IMR-90 (cell line): ENCODE data around the gene ORMDL2. TPM values are rescaled to one million over a fixed set of nuclear protein-coding genes. Genes with fewer than 3 reads are reported as not detected.

Experiments
- ATAC-seq: fragments of 200-7000 bp; cut with Tn5 transposase; 2 replicates; pipeline ENCODE4 v1.9.1; 2020; ENCODE audit warnings: low read depth, mild to moderate bottlenecking, moderate library complexity
- BruUV-seq: library from RNA; stranded (reverse); fragments of 400-500 nt; replicated peaks from 2 replicates; lab custom pipeline; 2021; lab: Mats Ljungman, UMichigan
- CTCF ChIA-PET: fragments of 300-600 bp; formaldehyde crosslinking; extraction: SDS; loops from one replicate; lab custom pipeline; 2021; ENCODE audit warnings: antibody characterized with exemption; lab: Yijun Ruan, JAX
- POLR2A ChIA-PET: fragments of 300-600 bp; sonication (Branson Sonifier 250); formaldehyde crosslinking; loops from one replicate; lab custom pipeline; 2022; ENCODE audit warnings: antibody characterized with exemption; ENCODE audit not compliant: unreplicated experiment; lab: Charles Lee
- DNase-seq: peaks from one replicate; pipeline ENCODE4 v3.0.0; 2013
- H2AFZ ChIP-seq: replicated peaks from 2 replicates; pipeline ENCODE3; 2013; ENCODE audit warnings: low read length, mild to moderate bottlenecking; ENCODE audit not compliant: poor library complexity
- H2AK5ac ChIP-seq: 2 replicates; pipeline ENCODE4 v1.6.1; 2013; ENCODE audit warnings: low read depth, low read length, inconsistent platforms
- H2AK9ac ChIP-seq: replicated peaks from 2 replicates; pipeline ENCODE3; 2013; ENCODE audit warnings: mild to moderate bottlenecking, low read depth, low read length, moderate library complexity; ENCODE audit not compliant: poor library complexity
- H2BK120ac ChIP-seq: 2 replicates; pipeline ENCODE4 v1.6.1; 2013; ENCODE audit warnings: low read depth, low read length, inconsistent platforms
- H2BK15ac ChIP-seq: 3 replicates; pipeline ENCODE4 v1.6.1; 2013; ENCODE audit warnings: low read depth, low read length, inconsistent platforms
- H2BK20ac ChIP-seq: 2 replicates; pipeline ENCODE4 v1.6.1; 2013; ENCODE audit warnings: low read depth, mild to moderate bottlenecking, inconsistent platforms, low read length, moderate library complexity
- H2BK5ac ChIP-seq: 2 replicates; pipeline ENCODE4 v1.6.1; 2013; ENCODE audit warnings: mild to moderate bottlenecking, low read depth, low read length, inconsistent platforms; ENCODE audit not compliant: poor library complexity, severe bottlenecking
- H3K14ac ChIP-seq: replicated peaks from 2 replicates; pipeline ENCODE4 v1.6.1; 2013; ENCODE audit warnings: low read depth, low read length, inconsistent platforms
- H3K18ac ChIP-seq: 2 replicates; pipeline ENCODE4 v1.6.1; 2013; ENCODE audit warnings: low read depth, low read length, control low read depth
- H3K23ac ChIP-seq: 2 replicates; pipeline ENCODE4 v1.6.1; 2013; ENCODE audit warnings: low read depth, low read length, inconsistent platforms
- H3K27ac ChIP-seq: 2 replicates; pipeline ENCODE4 v1.5.1; 2013; ENCODE audit warnings: mild to moderate bottlenecking, control low read depth, low read length; ENCODE audit not compliant: insufficient read depth
- H3K27me3 ChIP-seq: 2 replicates; pipeline ENCODE4 v1.6.1; 2013; ENCODE audit warnings: low read length; ENCODE audit not compliant: control insufficient read depth, insufficient read depth
- H3K36me3 ChIP-seq: 2 replicates; pipeline ENCODE4 v1.6.1; 2013; ENCODE audit warnings: low read length, mixed read lengths; ENCODE audit not compliant: control insufficient read depth, insufficient read depth
- H3K4ac ChIP-seq: 2 replicates; pipeline ENCODE4 v1.6.1; 2013; ENCODE audit warnings: low read depth, low read length, inconsistent platforms
- H3K4me1 ChIP-seq: 2 replicates; pipeline ENCODE4 v1.6.1; 2013; ENCODE audit warnings: low read length, mixed read lengths; ENCODE audit not compliant: control insufficient read depth, insufficient read depth
- H3K4me2 ChIP-seq: 2 replicates; pipeline ENCODE4 v1.6.1; 2013; ENCODE audit warnings: low read depth, mild to moderate bottlenecking, control low read depth, low read length, moderate library complexity
- H3K4me3 ChIP-seq: 2 replicates; pipeline ENCODE4 v1.5.1; 2013; ENCODE audit warnings: low read depth, mild to moderate bottlenecking, control low read depth, low read length, moderate library complexity; ENCODE audit not compliant: insufficient read depth
- H3K56ac ChIP-seq: 2 replicates; pipeline ENCODE4 v1.6.1; 2013; ENCODE audit warnings: low read length, inconsistent platforms; ENCODE audit not compliant: insufficient read depth; ENCODE audit errors: extremely low read depth
- H3K79me1 ChIP-seq, 2 experiments: 2 replicates each; pipeline ENCODE4 v1.6.1; 2013; ENCODE audit warnings: low read length in 2 of 2, inconsistent platforms in 1 of 2, low read depth in 1 of 2
- H3K9ac ChIP-seq: 2 replicates; pipeline ENCODE4 v1.6.1; 2013; ENCODE audit warnings: low read depth, low read length, control low read depth
- H3K9me1 ChIP-seq: 2 replicates; pipeline ENCODE4 v1.6.1; 2013; ENCODE audit warnings: low read length, inconsistent platforms; ENCODE audit not compliant: insufficient read depth
- H3K9me3 ChIP-seq: 2 replicates; pipeline ENCODE4 v1.6.1; 2013; ENCODE audit warnings: low read length; ENCODE audit not compliant: control insufficient read depth, insufficient read depth
- H4K20me1 ChIP-seq: 2 replicates; pipeline ENCODE4 v1.6.1; 2013; ENCODE audit warnings: low read length, inconsistent platforms; ENCODE audit not compliant: insufficient read depth
- H4K5ac ChIP-seq: 2 replicates; pipeline ENCODE4 v1.6.1; 2013; ENCODE audit warnings: mild to moderate bottlenecking, low read depth, low read length, control low read depth
- H4K8ac ChIP-seq, 2 experiments: 2 replicates each; pipeline ENCODE4 v1.6.1; 2013; ENCODE audit warnings: low read depth in 2 of 2, low read length in 2 of 2, control low read depth in 1 of 2, inconsistent platforms in 1 of 2
- H4K91ac ChIP-seq: 2 replicates; pipeline ENCODE4 v1.6.1; 2013; ENCODE audit warnings: low read depth, low read length, inconsistent platforms; ENCODE audit not compliant: insufficient read depth
- CHD1 ChIP-seq: IDR thresholded peaks from 2 replicates; pipeline ENCODE4 v1.6.1; 2012; ENCODE audit warnings: low read depth, low read length, improper control_type of control experiment
- ELK1 ChIP-seq: fragments of 150-350 bp; IDR thresholded peaks from 2 replicates; pipeline ENCODE4 v1.6.1; 2016; ENCODE audit warnings: low read depth, mild to moderate bottlenecking, low read length, moderate library complexity, borderline replicate concordance
- FOS ChIP-seq: fragments of 150-350 bp; IDR thresholded peaks from 2 replicates; pipeline ENCODE4 v1.6.1; 2016; ENCODE audit warnings: low read depth, low read length
- MAZ ChIP-seq: IDR thresholded peaks from 2 replicates; pipeline ENCODE4 v1.6.1; 2012; ENCODE audit warnings: low read depth, mild to moderate bottlenecking, low read length, improper control_type of control experiment, moderate library complexity, borderline replicate concordance
- MXI1 ChIP-seq: IDR thresholded peaks from 2 replicates; pipeline ENCODE4 v1.6.1; 2012; ENCODE audit warnings: low read depth, mild to moderate bottlenecking, low read length, moderate library complexity, borderline replicate concordance
- NFE2L2 ChIP-seq: fragments of 150-350 bp; IDR thresholded peaks from 2 replicates; pipeline ENCODE4 v1.6.1; 2016; ENCODE audit warnings: low read depth, mild to moderate bottlenecking, low read length
- RCOR1 ChIP-seq: IDR thresholded peaks from 2 replicates; pipeline ENCODE4 v1.6.1; 2012; ENCODE audit warnings: mild to moderate bottlenecking, low read length, improper control_type of control experiment; ENCODE audit not compliant: insufficient replicate concordance
- dilution Hi-C: fragments of 300-500 bp; cut with HindIII; formaldehyde crosslinking; loops from one replicate; pipeline ENCODE4 v1.14.3; 2018; ENCODE audit warnings: low sequenced_read_pairs; ENCODE audit not compliant: unreplicated experiment
- in situ Hi-C: fragments of 300-500 bp; cut with MboI; formaldehyde crosslinking; loops from 3 replicates; pipeline ENCODE4 v1.14.3; 2019; ENCODE audit warnings: low sequenced_read_pairs, inconsistent platforms, mixed read lengths
- intact Hi-C: fragments of 100-400 bp; cut with micrococcal nuclease; formaldehyde crosslinking; loops from 2 replicates; pipeline ENCODE4 v1.10.0; 2022
- polyA plus RNA-seq, 3 experiments: library from polyadenylated mRNA; depleted of rRNA; stranded (reverse); fragments of >200 nt; gene quantifications; 2 replicates each; pipeline ENCODE4 v1.2.3, GENCODE V29; 2012; ENCODE audit warnings: low replicate concordance in 1 of 3
- total RNA-seq: library from RNA; depleted of rRNA; stranded (reverse); fragments of >200 nt; gene quantifications from 2 replicates; pipeline ENCODE4 v1.2.3, GENCODE V29; 2012
- TF ChIP-seq, protein P1 (sequence below): fragments of 150-350 bp; IDR thresholded peaks from 2 replicates; pipeline ENCODE4 v1.6.1; 2017; ENCODE audit warnings: mild to moderate bottlenecking, antibody characterized with exemption, low read length, low read depth

ORMDL2 gene
- total and polyA plus RNA-seq, 2 of the 4 experiments (the other 2 are of a cell fraction): 20.4 to 39.7 TPM

GRCh38 chr12:55814257-55814656 lies 3.6 kb upstream of the ORMDL2 start:
- Histone ChIP-seq H4K91ac (no peak overlapping the region), H4K8ac (no peak overlapping the region), H2BK20ac (no peak overlapping the region), H3K18ac (no peak overlapping the region), H3K27ac (no peak overlapping the region), H2AFZ (no peak overlapping the region), H3K9me1 (peaks cover 8% of the 10 kb centered on the region), H3K4me1 (peaks cover 7% of the 10 kb centered on the region), H3K4me3 (no peak overlapping the region), H3K36me3 (peaks cover 8% of the 10 kb centered on the region), H3K9ac (no peak overlapping the region), H3K27me3 (no peaks in the 10 kb centered on the region), H3K4me2 (no peak overlapping the region), H4K5ac (no peak overlapping the region), H4K20me1 (peaks cover 60% of the 10 kb centered on the region), H3K4ac (no peak overlapping the region), H2AK5ac (no peak overlapping the region), H3K9me3 (no peaks in the 10 kb centered on the region), H3K23ac (no peak overlapping the region), H3K56ac (no peak overlapping the region), H2BK120ac (no peak overlapping the region), H3K14ac (no peak overlapping the region), H2BK5ac (no peak overlapping the region), H3K79me1 (peaks cover 22 to 48% of the 10 kb centered on the region in 2 experiments), H2AK9ac (no peak overlapping the region), H2BK15ac (no peak overlapping the region)
- in situ Hi-C loops: loop anchor here (10.0 kb wide), 1 partner anchor 131 kb away; no protein-coding TSS in a partner anchor
- DNase-seq (no peak), ATAC-seq (no peak)
- TF ChIP-seq ELK1 (no peak), FOS (no peak), MAZ (no peak), RCOR1 (no peak), MXI1 (no peak), CHD1 (no peak), NFE2L2 (no peak)
- TF ChIP-seq, protein P1, sequence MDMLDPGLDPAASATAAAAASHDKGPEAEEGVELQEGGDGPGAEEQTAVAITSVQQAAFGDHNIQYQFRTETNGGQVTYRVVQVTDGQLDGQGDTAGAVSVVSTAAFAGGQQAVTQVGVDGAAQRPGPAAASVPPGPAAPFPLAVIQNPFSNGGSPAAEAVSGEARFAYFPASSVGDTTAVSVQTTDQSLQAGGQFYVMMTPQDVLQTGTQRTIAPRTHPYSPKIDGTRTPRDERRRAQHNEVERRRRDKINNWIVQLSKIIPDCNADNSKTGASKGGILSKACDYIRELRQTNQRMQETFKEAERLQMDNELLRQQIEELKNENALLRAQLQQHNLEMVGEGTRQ: no peak
- ChIA-PET POLR2A (no interaction called here), CTCF (no interaction called here)
- no TSS peak for BruUV-seq
- intact Hi-C loops: loop anchor here (10.0 kb wide), 1 partner anchor 231 kb away; the partner anchor contains the start of gene RPS26
- dilution Hi-C loops: no loop called here
